GM18858 (cell line): Measurements from ENCODE around the gene TBC1D14.
"Not testable (repeated sequence)": the region's sequence is repeated elsewhere in the genome, so short reads cannot be mapped to it uniquely, and the experiment has no call there.

Experiments
- ATAC-seq: cut with Tn5 transposase; IDR thresholded peaks from one replicate; pipeline ENCODE4 v1.9.1; 2021; ENCODE audit not compliant: unreplicated experiment

TBC1D14 gene

GRCh38 chr4:6967846-6968340 is 58.3 kb downstream of the TBC1D14 start:
- no peak for ATAC-seq

- no peak for ATAC-seq
Measured at GRCh38 chr4:6968496-6968895, 58.9 kb downstream of the TBC1D14 start.

GRCh38 chr4:6969826-6970800 is 60.5 kb downstream of the TBC1D14 start:
- peak; percentile 86 for ATAC-seq

- ATAC-seq: no peak
Measured at GRCh38 chr4:6971536-6972374, 62.1 kb downstream of the TBC1D14 start.

GRCh38 chr4:6972375-6972650 is 62.7 kb downstream of the TBC1D14 start:
- no peak for ATAC-seq

GRCh38 chr4:6972911-6973310 is 63.3 kb downstream of the TBC1D14 start:
- ATAC-seq: no peak

- ATAC-seq: no peak
Measured at GRCh38 chr4:6974138-6974848, 64.7 kb downstream of the TBC1D14 start.

GRCh38 chr4:6977846-6978245 is 68.2 kb downstream of the TBC1D14 start:
- not testable (repeated sequence) for ATAC-seq

GRCh38 chr4:6983544-6984142 is 74.0 kb downstream of the TBC1D14 start:
- ATAC-seq: no peak

- ATAC-seq: no peak
Measured at GRCh38 chr4:6984612-6985425, 75.2 kb downstream of the TBC1D14 start.

GRCh38 chr4:6986072-6986780 is 76.6 kb downstream of the TBC1D14 start:
- peak; percentile 19 for ATAC-seq

- ATAC-seq: peak; percentile 49
Measured at GRCh38 chr4:6986781-6987587, 77.4 kb downstream of the TBC1D14 start.

- peak; percentile 6 for ATAC-seq
Measured at GRCh38 chr4:6987588-6987961, 77.9 kb downstream of the TBC1D14 start.

- ATAC-seq: no peak
Measured at GRCh38 chr4:6988016-6988715, 78.5 kb downstream of the TBC1D14 start.

GRCh38 chr4:6989331-6989923 is 79.8 kb downstream of the TBC1D14 start:
- ATAC-seq: no peak

GRCh38 chr4:6990661-6991060 is 81.0 kb downstream of the TBC1D14 start:
- no peak for ATAC-seq

- no peak for ATAC-seq
Measured at GRCh38 chr4:6991249-6991648, 81.6 kb downstream of the TBC1D14 start.
